GM12872 (cell line): ENCODE results near the gene FAM3B.

Source experiments
- TF ChIP-seq, protein P1 (sequence below): IDR thresholded peaks from 3 replicates; pipeline ENCODE4 v1.5.1; 2011; ENCODE audit warnings: low read depth, mild to moderate bottlenecking, low read length, moderate library complexity; ENCODE audit not compliant: insufficient read depth

The FAM3B gene

DNA sequence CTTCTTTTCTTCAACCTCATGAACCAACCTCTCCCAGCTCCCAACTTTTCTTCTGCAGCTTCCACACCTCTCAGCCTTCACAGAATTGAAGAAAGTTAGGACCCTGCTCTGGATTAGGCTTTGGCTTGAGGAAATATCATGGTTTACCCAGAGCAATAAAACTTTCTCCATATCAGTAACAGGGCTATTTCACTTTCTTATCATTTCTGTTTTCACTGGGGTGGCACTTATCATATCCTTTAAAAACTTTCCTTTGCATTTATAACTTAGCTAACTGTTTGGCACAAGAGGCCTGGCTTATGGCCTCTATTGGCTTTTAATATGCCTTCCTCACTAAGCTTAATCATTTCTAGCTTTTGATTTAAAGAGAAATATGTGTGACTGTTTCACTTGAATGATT lies 9.4 kb upstream of the FAM3B start:
- TF ChIP-seq, protein P1, sequence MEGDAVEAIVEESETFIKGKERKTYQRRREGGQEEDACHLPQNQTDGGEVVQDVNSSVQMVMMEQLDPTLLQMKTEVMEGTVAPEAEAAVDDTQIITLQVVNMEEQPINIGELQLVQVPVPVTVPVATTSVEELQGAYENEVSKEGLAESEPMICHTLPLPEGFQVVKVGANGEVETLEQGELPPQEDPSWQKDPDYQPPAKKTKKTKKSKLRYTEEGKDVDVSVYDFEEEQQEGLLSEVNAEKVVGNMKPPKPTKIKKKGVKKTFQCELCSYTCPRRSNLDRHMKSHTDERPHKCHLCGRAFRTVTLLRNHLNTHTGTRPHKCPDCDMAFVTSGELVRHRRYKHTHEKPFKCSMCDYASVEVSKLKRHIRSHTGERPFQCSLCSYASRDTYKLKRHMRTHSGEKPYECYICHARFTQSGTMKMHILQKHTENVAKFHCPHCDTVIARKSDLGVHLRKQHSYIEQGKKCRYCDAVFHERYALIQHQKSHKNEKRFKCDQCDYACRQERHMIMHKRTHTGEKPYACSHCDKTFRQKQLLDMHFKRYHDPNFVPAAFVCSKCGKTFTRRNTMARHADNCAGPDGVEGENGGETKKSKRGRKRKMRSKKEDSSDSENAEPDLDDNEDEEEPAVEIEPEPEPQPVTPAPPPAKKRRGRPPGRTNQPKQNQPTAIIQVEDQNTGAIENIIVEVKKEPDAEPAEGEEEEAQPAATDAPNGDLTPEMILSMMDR = no peak

DNA sequence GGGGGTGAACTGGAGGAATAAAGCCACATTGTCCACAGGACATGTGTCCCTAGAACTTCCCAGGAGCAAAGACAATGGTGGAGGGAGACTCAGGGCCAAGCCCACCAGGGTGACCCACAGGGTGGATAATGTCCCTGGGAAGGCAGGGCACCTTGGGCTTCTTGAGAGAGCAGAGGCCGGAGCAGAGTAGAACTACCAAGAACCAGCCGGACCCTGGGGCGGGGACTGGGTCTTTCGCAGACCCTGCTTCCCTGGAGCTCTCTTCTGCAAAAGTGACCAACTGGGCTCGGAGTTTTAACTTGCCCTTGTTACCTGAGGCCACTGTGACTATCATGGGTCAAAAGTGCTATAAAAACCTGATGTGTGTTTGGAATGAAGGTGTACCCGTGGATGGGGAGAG lies 875 bp upstream of the FAM3B start:
- TF ChIP-seq, protein P1 = no peak

DNA sequence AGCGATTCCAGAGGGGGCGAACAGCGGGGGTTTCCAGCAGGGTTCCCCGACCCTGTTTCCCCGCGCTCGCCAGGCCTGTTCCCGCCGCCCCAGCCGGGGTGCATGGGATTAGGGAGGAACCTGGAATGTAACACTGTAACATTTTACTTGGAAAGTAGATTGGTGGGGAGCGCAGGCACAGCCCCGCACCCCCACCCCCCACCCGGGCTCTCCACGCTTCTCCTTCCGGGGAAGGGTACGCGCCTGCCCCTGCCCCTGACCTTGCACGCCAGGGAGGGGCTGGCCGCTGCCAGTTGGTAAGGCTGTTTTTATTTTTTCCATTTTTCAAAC lies 427 bp downstream of the FAM3B start:
- TF ChIP-seq, protein P1 = no peak

DNA sequence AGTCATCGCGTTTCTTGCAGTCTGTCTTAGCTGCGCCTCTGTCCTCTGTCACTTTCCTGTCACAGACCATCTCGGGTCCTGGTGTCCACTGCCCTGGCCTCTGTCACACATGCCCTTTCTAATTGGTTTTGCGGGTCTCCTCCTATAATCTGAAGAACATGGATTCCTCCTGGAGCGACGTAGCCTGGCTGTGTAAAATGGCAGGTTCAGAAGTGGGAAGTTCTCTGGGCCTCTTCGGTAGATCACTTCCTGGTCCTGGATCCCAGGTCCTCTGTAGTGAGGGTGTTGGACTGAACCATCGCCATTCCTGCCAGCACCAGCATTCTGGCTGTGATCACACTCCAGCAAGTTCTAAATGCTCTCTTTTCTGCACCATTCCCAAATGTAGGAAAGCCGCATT lies 857 bp downstream of the FAM3B start:
- TF ChIP-seq, protein P1 = no peak

DNA sequence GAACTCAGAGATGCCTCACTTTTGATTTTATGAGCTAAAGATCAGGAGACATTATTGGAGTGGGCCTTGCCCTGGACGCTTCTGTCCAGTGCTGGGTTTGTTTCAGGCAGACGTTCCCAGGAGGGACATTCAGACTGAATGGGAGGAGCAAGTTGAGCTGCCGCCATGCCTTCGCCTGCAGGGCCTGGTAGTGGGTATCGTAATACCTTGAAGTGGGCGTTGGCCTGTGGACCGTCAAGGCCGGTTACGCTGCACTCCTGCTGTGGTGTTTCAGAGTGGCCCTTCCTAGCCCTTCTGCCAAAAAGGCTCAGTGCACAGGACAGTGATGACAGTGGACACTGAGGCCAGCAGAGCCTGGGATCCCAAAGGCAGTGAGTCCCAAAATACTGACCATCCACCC lies 1.6 kb downstream of the FAM3B start:
- TF ChIP-seq, protein P1 = no peak

DNA sequence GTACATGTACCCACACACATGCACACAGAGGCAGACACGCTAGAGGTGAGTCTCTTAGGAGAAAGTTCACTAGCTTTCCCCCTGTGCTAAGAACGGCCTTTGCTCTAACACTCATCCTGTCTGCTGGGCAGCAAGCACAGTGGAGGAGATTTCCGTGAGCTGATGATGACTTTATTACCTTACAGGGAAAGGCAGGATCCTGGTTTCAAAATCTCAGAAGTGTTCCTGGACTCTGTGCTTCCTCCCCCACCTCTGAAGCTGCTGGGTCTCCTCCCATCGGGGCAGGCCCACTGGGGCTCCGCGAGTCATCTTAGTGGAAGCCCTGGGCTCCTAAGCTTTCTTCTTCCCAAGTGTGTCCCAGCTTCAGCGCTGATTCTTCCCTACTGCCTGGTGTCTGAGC lies 2.7 kb downstream of the FAM3B start:
- TF ChIP-seq, protein P1 = no peak

DNA sequence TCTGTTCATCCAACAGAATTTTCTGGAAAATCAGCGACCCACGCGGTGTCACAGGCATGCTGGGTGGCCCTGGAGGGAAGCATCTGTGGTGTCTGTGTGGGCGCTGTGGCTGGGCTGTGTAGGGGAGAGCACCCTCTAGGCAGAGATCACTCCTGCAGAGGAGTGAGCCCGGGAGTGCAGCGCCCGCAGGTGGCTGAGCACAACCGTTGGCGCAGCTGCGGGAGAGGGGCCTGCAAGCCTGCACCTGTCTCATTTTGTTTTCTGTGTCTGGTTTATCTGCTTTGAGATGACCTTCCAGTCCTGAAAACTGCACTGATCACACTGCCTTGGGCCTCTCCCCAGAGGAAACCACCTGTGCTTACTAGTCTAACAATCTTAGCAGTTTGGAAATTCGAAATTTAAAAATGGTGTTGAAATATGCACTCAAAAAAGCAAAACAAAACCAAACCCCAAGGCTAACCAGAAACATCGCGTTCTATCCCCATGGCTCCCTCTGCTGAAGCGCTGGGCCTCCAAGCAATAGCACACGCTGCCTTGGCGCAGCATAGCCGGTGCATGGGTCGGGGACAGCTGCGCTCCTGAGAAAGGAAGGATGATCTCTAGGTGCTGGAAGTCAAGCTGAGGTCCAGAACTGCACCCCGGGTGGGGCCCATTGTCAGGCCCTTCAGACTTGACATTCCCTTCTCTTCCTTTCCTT lies 4.8 kb downstream of the FAM3B start:
- TF ChIP-seq, protein P1 = no peak

DNA sequence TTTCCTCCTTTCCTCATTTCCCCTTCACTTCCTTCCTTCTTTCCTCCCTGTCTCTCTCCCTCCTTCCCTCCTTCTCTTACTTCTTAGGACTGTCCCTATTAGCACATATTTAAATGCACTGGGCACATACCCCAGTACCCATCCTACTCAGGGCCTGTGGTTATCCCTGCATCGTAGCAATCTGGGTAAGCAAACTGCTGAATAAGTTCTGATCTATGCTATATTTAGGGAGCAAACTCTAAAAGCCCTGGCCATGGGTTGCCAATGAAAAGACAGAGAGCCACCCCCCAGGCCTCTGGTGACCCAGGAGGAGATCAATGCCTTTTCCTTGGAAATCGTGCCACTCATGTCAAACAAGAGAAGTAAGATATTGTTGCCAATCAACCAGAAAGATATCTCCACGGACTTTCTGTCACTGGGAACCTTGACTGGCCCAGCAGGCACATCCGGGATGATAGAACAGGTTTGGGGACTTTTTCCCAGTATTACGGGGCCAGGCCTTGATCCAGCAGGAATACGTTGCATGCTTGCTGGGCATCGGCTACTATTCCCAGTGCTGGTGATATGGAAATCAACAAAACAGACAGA lies 5.4 kb downstream of the FAM3B start:
- TF ChIP-seq, protein P1 = no peak
